ENCODE results near the gene BASP1.

DNA sequence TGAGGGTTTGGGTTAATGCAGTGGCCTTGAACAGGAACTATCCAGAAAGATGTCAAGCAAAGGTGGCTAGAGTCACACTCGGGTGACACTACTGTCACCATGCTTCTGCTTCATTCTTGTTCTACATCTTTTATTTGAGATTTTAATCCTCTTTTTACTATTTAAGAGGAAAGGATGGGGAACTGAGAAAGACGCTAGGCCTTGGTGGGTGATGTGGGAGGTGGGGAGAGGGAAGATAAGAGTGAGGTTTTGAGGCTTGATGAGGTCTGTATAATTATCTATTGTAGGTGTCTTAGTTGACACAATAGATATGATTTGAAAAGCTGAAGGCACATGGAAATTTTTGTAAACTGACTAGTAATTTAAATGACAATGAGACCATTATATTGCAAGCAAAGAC, 3.5 kb upstream of the BASP1 start:
- TF ChIP-seq, protein P1, sequence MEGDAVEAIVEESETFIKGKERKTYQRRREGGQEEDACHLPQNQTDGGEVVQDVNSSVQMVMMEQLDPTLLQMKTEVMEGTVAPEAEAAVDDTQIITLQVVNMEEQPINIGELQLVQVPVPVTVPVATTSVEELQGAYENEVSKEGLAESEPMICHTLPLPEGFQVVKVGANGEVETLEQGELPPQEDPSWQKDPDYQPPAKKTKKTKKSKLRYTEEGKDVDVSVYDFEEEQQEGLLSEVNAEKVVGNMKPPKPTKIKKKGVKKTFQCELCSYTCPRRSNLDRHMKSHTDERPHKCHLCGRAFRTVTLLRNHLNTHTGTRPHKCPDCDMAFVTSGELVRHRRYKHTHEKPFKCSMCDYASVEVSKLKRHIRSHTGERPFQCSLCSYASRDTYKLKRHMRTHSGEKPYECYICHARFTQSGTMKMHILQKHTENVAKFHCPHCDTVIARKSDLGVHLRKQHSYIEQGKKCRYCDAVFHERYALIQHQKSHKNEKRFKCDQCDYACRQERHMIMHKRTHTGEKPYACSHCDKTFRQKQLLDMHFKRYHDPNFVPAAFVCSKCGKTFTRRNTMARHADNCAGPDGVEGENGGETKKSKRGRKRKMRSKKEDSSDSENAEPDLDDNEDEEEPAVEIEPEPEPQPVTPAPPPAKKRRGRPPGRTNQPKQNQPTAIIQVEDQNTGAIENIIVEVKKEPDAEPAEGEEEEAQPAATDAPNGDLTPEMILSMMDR (IDR thresholded peaks at IDR 0.05): no peak
- TF ChIP-seq POLR2A (IDR thresholded peaks at IDR 0.05) (no peak), POLR2AphosphoS5 (IDR thresholded peaks at IDR 0.05) (no peak), EP300 (IDR thresholded peaks at IDR 0.05) (no peak)

Measured in sigmoid colon (tissue), 4 donors.